HTERT RPE-1 (cell line): Measurements from ENCODE around the gene FAM131A.

Source experiments
- in situ Hi-C: fragments of 300-500 bp; cut with MboI; formaldehyde crosslinking; loops from 4 replicates; pipeline ENCODE4 v1.14.3; 2020; ENCODE audit warnings: low sequenced_read_pairs

The FAM131A gene, protein sequence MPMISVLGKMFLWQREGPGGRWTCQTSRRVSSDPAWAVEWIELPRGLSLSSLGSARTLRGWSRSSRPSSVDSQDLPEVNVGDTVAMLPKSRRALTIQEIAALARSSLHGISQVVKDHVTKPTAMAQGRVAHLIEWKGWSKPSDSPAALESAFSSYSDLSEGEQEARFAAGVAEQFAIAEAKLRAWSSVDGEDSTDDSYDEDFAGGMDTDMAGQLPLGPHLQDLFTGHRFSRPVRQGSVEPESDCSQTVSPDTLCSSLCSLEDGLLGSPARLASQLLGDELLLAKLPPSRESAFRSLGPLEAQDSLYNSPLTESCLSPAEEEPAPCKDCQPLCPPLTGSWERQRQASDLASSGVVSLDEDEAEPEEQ

DNA sequence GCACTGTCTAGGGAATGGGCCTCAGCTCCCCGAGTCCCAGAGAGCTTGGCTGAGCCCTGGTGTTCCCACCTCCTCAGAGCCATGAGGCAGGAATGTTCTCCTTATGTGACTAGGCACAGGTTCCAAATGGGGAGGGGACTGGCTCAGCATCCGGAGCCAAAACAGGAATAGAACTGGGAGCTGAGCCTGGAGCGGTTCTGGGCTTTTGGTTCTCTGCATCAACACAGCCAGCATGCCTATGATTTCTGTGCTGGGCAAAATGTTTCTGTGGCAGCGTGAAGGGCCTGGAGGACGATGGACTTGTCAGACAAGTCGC lies at the start of gene FAM131A:
Gene FAM131A (plus strand): TSS at position 202 of the 316 bp plus-strand sequence. CDS start 31 bp downstream, at position 233.
- in situ Hi-C loops = no loop called here

DNA sequence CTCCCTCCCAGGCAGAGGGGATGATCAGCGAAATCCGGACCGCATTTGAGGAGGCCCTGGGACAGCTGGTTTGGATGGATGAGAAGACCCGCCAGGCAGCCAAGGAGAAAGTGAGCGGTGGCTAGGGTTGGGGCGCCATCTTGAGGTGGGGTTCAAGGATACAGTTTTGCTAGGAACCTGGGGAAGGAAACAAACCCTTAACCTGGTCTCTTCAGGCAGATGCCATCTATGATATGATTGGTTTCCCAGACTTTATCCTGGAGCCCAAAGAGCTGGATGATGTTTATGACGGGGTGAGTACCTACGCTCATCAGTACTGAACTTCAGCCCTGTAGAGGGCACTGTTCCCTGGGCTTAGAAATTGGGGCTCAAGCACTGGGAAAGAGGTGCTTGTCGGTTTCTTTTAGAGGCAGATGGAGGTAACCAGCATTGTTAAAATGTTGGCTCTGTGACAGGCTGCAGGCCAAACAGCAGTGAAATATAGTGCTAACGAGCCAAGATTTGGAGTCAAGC lies 47.9 kb upstream of the FAM131A start:
- in situ Hi-C loops = no loop called here

DNA sequence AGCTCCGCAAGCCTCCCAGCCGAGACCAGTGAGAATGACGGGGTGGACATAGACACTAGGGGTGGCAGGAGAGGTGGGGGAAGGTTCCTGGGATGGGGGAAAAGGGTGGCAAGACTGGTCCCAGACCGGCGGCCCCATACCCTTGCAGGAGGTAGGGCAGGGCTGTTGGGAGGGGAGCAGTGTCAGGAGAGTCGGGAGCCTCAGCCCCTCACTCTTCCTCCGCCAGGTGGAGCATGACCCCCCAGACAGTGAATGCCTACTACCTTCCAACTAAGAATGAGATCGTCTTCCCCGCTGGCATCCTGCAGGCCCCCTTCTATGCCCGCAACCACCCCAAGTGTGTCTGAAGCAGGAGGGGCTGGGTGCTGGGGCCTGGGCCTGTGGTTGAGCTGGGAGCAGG lies 47.1 kb upstream of the FAM131A start:
- in situ Hi-C loops = no loop called here

DNA sequence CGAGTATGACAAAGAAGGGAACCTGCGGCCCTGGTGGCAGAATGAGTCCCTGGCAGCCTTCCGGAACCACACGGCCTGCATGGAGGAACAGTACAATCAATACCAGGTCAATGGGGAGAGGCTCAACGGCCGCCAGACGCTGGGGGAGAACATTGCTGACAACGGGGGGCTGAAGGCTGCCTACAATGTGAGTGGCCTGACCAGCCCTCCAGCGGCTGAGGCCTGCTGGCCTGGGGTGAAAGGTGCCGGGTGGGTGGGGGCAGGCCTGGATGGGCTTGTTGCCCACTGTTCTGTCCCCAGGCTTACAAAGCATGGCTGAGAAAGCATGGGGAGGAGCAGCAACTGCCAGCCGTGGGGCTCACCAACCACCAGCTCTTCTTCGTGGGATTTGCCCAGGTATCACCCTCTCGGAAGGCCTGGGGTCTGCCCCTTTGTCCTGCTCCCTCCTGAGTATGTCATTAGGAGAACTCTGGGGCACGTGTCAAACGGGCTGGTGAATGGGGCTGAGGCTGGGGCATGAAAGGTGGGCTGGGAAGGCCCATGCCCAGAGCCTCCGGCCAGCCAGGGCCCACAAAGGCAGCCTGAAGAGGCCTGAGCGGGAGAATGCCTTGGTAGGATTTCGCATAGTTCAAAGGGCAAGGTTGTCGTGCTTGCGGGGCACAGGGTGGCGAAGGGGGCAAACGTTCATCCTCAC lies 46.2 kb upstream of the FAM131A start:
- in situ Hi-C loops = no loop called here

DNA sequence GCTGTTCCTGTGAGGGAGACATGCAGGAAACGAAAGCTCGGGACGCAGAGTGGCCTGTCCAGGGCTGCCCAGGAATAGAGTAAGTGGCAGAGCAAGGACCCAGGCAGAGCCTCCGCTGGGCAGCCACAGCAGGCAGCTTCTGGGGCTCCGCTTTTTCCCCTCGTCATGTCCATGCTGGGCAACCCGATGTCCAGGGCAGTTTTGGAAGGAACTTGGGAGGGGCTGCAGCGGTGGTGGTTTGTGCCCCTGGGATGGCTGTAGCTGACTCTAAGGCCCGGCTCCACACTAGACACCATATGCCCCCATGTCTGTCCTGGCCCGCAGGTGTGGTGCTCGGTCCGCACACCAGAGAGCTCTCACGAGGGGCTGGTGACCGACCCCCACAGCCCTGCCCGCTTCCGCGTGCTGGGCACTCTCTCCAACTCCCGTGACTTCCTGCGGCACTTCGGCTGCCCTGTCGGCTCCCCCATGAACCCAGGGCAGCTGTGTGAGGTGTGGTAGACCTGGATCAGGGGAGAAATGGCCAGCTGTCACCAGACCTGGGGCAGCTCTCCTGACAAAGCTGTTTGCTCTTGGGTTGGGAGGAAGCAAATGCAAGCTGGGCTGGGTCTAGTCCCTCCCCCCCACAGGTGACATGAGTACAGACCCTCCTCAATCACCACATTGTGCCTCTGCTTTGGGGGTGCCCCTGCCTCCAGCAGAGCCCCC lies 45.5 kb upstream of the FAM131A start:
- in situ Hi-C loops = no loop called here

DNA sequence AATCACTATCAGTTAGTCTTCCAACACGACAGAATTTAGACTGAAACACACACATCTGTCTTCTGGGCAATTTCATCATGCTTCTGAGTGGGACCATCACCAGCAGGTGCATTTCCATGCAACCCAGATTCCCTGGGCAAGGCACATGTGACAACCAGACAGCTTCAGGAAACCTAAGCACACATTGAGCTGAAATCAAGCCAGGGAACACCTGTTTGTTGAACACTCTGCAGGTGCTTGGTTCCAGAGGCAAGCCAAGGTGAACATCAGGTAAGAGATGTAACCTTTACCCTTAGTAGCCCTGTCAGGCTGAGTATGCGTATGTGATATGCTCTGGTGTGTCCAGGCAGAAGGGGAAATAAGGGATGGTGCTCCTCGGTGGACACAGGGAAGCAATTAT lies 41.6 kb upstream of the FAM131A start:
- in situ Hi-C loops = no loop called here

DNA sequence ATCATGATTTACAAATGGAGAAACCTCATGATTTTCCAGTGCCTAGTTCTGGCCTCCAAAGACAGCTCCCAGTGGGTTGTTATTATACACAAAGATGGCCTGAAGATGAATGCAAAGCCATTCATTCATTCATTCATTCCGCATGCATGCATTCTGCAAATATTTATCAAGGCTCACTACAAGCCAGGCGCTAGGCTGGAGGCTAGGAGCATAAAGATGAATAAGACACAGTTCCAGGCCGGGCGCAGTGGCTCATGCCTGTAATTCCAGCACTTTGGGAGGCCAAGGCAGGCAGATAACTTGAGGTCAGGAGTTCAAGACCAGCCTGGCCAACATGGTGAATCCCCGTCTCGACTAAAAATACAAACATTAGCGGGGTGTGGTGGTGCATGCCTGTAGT lies 40.8 kb upstream of the FAM131A start:
- in situ Hi-C loops = no loop called here

DNA sequence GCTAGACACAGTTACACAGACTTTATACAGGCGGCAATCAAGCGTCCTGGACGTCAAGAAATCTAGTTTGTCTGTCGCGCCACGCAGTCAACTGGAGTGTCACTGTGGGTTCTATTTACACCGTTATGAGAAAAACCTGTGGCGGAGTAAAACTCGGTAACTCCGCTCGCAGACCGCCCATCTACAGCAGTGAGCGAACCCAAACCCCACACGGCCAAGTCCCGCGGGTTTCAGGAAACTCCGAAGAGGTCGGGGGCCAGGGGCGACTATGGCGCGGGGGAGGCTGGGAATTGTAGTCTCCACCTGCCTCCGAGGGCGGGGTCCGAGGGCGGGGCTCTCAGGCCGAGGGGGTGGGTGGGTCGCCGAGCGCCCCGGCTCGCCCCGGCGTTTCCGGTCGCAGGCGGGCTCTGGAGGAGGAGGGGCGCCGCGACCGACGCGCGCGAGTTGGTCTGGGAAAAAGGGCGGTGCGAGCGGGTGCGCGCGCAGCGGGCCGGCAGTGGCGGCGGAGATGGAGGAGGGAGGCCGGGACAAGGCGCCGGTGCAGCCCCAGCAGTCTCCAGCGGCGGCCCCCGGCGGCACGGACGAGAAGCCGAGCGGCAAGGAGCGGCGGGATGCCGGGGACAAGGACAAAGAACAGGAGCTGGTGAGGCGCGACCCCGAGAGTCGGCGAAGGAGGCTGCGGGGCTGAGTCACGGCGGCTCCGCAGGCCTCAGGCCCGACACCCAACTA lies 38.5 kb upstream of the FAM131A start, which contains the start of gene PSMD2:
Gene PSMD2 (plus strand): TSS at position 483 of the 729 bp plus-strand sequence. CDS start 26 bp downstream, at position 509.
- in situ Hi-C loops = no loop called here

DNA sequence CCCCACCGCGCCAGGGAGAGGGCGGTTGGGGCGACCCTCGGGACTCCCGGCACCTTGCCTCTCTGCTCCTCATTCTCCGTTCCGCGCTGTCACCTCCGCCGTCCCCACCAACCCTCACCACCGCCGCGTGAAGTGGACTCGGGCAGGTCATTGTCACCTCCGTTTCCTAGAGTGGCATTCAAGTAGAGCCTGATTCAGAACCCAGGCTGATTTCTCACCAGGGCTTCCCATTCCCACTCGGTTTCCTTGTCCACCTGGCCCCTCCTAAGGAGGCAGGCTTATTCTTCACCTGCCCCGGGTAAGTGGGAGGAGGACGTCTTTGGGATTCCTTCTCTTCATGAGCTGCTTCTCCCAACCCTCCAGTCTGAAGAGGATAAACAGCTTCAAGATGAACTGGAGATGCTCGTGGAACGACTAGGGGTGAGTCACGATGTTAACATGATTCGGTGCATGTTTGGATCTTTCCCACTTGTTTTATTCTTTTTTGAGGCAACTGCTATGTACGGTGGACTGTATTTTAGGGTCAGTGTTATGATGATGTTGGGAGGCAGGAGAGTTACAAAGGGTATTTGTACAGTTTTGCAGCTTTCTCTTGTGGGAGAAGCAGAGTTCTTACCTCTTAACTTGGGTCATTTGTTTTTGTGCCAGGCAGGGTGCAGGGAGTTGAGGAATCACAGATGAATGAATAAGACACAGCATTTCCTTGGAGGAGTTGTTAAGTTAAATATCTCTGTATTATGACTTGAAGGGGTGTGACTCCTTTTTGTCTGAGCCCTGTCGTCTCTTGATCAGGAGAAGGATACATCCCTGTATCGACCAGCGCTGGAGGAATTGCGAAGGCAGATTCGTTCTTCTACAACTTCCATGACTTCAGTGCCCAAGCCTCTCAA lies 37.7 kb upstream of the FAM131A start:
- in situ Hi-C loops = no loop called here

DNA sequence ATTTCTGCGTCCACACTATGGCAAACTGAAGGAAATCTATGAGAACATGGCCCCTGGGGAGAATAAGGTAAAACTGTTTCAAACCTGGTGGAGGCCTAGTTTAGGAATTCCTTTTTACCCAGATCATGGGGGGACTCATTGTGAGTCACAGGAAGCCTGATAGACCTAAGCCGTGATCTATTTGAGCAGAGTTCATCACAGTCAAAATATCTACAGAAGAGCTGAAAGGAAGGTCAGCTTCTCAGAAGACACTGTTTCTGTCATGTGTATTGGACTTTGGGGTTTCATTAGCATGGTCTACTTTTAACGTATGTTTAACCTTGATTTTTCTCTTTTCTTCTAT lies 37.1 kb upstream of the FAM131A start:
- in situ Hi-C loops = no loop called here

DNA sequence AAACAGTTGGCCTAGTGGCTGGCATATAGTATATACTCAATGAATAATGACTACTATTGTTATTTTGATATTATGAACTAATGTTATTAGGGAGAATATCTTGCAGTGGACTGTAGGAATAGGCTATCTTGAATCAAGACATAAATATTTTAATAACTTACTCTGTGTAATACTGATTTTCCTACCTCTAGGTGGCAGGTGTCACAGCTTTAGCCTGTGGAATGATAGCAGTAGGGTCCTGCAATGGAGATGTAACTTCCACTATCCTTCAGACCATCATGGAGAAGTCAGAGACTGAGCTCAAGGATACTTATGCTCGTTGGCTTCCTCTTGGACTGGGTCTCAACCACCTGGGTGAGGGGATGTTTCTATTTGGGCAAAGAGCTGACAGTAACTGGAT lies 31.8 kb upstream of the FAM131A start:
- in situ Hi-C loops = no loop called here

DNA sequence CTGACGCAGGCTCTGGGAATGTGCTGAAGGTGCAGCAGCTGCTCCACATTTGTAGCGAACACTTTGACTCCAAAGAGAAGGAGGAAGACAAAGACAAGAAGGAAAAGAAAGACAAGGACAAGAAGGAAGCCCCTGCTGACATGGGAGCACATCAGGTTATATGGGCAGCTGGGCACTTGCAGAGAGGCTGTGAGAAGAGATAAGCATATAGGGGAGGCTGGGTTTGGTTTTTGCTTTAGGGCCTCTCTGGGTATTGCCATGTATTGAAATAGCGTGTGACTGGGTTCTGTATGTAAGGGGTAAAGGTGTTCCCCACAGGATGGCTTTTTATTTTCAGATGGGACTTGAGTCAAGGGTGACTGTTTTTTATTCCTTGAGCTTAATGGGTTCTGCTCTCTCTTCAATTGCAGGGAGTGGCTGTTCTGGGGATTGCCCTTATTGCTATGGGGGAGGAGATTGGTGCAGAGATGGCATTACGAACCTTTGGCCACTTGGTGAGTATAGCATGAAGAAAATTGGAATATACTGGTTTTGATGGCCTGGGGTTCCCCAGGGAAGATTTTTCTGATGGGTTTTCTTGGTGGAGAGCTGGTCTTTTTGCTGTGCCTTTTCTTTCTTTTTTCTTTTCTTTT lies 30.9 kb upstream of the FAM131A start:
- in situ Hi-C loops = no loop called here

DNA sequence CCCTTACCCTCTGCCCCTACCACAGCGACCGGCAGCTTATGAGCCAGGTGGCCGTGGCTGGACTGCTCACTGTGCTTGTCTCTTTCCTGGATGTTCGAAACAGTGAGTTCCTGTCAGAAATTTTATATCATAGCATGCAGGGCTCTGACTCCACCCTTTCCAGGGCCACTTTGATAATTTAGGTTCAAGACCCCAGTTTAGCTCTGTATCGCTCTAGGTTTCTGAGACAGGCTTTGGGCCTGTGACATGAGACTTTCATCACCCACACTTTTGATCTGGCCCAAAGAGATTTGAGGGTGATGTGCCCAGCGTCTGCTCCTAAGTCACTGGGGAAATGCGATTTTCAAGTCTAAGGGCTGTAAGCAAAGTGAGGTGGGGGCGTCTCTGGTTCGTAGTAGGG lies 29.5 kb upstream of the FAM131A start:
- in situ Hi-C loops = no loop called here

DNA sequence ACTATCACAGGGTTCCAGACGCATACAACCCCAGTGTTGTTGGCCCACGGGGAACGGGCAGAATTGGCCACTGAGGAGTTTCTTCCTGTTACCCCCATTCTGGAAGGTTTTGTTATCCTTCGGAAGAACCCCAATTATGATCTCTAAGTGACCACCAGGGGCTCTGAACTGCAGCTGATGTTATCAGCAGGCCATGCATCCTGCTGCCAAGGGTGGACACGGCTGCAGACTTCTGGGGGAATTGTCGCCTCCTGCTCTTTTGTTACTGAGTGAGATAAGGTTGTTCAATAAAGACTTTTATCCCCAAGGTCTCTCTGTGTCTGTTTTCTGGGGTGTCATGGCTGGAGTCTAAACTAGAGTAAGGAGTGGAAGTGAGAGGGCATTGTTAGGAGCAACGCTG lies 28.7 kb upstream of the FAM131A start:
- in situ Hi-C loops = no loop called here

DNA sequence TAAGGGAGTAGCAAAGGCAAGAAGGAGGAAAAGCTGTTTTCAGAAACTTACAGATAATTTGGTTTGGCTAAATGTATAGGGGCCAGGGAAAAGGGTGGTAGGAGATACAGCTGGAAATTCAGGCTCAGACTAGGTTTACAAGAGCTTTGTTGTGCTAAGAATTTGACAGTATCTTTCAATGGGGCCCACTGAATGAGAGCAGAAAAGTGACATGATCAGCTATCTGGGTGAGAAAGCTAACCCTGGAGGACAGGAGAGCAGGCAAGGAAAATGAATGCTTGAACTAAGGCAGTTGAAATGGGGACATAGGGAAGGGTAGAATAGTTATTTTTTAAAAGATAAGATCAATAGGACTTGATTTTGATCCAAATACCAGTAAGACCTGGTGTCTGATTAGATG lies 25.8 kb upstream of the FAM131A start:
- in situ Hi-C loops = no loop called here

DNA sequence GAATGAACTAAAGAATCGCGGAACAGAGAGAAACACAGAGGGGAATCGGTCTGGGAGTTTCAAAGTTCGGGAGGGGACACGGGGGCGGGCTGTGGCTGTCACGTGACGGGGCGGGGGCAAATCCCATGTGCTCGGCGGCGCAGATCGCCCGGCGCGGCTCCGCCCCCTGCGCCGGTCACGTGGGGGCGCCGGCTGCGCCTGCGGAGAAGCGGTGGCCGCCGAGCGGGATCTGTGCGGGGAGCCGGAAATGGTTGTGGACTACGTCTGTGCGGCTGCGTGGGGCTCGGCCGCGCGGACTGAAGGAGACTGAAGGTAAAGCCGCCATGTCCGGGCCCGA lies 23.1 kb upstream of the FAM131A start, which contains the start of gene EIF4G1:
Gene EIF4G1 (plus strand): TSS at position 244 of the 337 bp plus-strand sequence. CDS start 1,191 bp downstream, outside the sequence.
- in situ Hi-C loops = no loop called here

DNA sequence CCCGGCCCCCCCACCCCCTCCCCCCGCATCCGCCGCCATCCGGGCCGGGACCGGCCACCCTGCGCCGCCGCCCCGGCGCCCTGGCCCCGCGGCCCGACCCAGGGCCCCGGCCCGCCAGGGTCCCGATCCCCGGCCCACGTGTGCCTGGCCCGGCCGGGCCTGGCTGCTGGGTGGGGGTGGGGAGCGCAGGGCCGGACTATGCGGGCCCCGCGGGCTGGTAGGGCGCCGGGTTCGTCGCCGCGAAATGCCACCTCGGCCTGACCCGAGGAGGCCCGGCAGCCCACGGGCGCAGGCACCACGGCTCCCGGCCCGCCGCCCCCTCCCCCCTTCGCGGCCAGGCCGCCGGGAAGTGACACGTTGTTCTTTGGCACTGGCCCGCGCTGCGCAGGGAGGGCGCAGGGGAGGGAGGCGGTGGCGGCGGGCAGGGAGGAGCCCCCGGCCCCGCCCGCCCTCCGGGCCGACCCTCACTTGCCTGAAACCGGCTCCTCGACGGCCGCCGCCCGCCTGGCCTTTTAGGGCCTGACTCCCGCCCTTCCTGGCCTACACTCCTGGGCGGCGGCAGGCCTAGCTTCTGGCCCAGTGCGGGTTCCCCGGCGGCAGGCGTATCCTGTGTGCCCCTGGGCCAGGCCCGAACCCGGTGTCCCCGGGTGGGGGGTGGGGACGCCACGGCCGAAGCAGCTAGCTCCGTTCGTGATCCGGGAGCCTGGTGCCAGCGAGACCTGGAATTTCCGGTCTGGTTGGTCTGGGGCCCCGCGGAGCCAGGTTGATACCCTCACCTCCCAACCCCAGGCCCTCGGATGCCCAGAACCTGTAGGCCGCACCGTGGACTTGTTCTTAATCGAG lies 22.5 kb upstream of the FAM131A start:
- in situ Hi-C loops = no loop called here

DNA sequence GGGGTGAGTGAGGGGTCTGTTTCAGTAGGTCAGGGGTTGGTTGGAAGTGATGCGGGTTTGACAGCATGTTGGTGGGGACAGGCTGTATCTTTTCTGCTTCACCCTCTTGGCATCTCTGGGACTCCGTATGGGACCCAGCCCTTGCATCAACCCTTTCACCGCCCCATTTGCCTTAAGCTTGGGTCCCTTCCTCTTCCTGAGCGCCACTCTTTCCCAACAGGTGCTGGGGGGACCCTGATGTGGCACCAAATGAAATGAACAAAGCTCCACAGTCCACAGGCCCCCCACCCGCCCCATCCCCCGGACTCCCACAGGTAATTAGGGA lies 21.9 kb upstream of the FAM131A start:
- in situ Hi-C loops = no loop called here
